Skeletal muscle satellite cell (primary cell): ENCODE results near the gene STEAP2.
"Not testable (repeated sequence)": the region's sequence is repeated elsewhere in the genome, so short reads cannot be mapped to it uniquely, and the experiment has no call there.

ENCODE experiments used
- H3K27me3 ChIP-seq: 2 replicates; pipeline ENCODE4 v1.7.0; 2013; ENCODE audit warnings: low read length; ENCODE audit not compliant: control insufficient read depth, insufficient read depth
- H3K36me3 ChIP-seq: 2 replicates; pipeline ENCODE4 v1.7.0; 2013; ENCODE audit warnings: mild to moderate bottlenecking, control low read depth, low read length; ENCODE audit not compliant: insufficient read depth
- H3K4me1 ChIP-seq: 2 replicates; pipeline ENCODE4 v1.7.0; 2013; ENCODE audit warnings: low read length; ENCODE audit not compliant: control insufficient read depth, insufficient read depth
- H3K4me2 ChIP-seq: 2 replicates; pipeline ENCODE4 v1.7.0; 2013; ENCODE audit warnings: mild to moderate bottlenecking, low read length
- H3K4me3 ChIP-seq: 2 replicates; pipeline ENCODE4 v1.7.0; 2013; ENCODE audit warnings: low read length
- H3K9ac ChIP-seq: 2 replicates; pipeline ENCODE4 v1.7.0; 2013; ENCODE audit warnings: mild to moderate bottlenecking, low read depth, low read length, moderate library complexity
- H3K9me3 ChIP-seq: replicated peaks from 2 replicates; pipeline ENCODE4 v1.7.0; 2013; ENCODE audit warnings: mild to moderate bottlenecking, control low read depth, low read length

The STEAP2 gene

GRCh38 chr7:90239050-90239449, 27.5 kb downstream of the STEAP2 start:
- Histone ChIP-seq H3K4me3 (no peak overlapping the region), H3K36me3 (no peaks in the 10 kb centered on the region), H3K4me2 (no peak overlapping the region), H3K4me1 (no peaks in the 10 kb centered on the region), H3K27me3 (no peaks in the 10 kb centered on the region), H3K9ac (no peak overlapping the region), H3K9me3 (no peaks in the 10 kb centered on the region)

- Histone ChIP-seq H3K9ac (no peak overlapping the region), H3K4me1 (no peaks in the 10 kb centered on the region), H3K4me3 (no peak overlapping the region), H3K27me3 (no peaks in the 10 kb centered on the region), H3K4me2 (no peak overlapping the region), H3K36me3 (no peaks in the 10 kb centered on the region), H3K9me3 (no peaks in the 10 kb centered on the region)
Observed at GRCh38 chr7:90239625-90240228, 28.2 kb downstream of the STEAP2 start.

- no peaks in the 10 kb centered on the region for H3K36me3 ChIP-seq
- H3K9me3 ChIP-seq: no peaks in the 10 kb centered on the region
- H3K4me3 ChIP-seq: no peak overlapping the region
- H3K27me3 ChIP-seq: no peaks in the 10 kb centered on the region
- H3K4me1 ChIP-seq: peaks cover 6% of the 10 kb centered on the region
- H3K4me2 ChIP-seq: no peak overlapping the region
- no peak overlapping the region for H3K9ac ChIP-seq
Observed at GRCh38 chr7:90242369-90243168, 31.0 kb downstream of the STEAP2 start.

- no peak overlapping the region for H3K4me2 ChIP-seq
- no peaks in the 10 kb centered on the region for H3K36me3 ChIP-seq
- H3K4me3 ChIP-seq: no peak overlapping the region
- H3K27me3 ChIP-seq: no peaks in the 10 kb centered on the region
- H3K9me3 ChIP-seq: no peaks in the 10 kb centered on the region
- H3K9ac ChIP-seq: no peak overlapping the region
- H3K4me1 ChIP-seq: peaks cover 6% of the 10 kb centered on the region
Observed at GRCh38 chr7:90243556-90243955, 32.0 kb downstream of the STEAP2 start.

- Histone ChIP-seq H3K36me3 (no peaks in the 10 kb centered on the region), H3K4me2 (peak overlapping the region; percentile 85), H3K4me3 (peak overlapping the region; percentile 81), H3K9me3 (no peaks in the 10 kb centered on the region), H3K9ac (peak overlapping the region; percentile 87), H3K4me1 (peaks cover 6% of the 10 kb centered on the region), H3K27me3 (no peaks in the 10 kb centered on the region)
Observed at GRCh38 chr7:90244565-90244908, 33.0 kb downstream of the STEAP2 start.

- Histone ChIP-seq H3K9ac (peak within 1 kb of the TSS; percentile 87), H3K4me1 (peaks cover 10% of the 10 kb centered on the region), H3K36me3 (no peaks in the 10 kb centered on the region), H3K4me2 (peak within 1 kb of the TSS; percentile 85), H3K4me3 (peak within 1 kb of the TSS; percentile 81), H3K9me3 (no peaks in the 10 kb centered on the region), H3K27me3 (no peaks in the 10 kb centered on the region)
Observed at GRCh38 chr7:90244909-90245851, 33.6 kb downstream of the STEAP2 start, which contains the start of gene CFAP69. TSS of gene CFAP69 (plus strand) at chr7:90245174. CDS start at chr7:90245425, 251 bp downstream.

- H3K9ac ChIP-seq: no peak overlapping the region
- peak overlapping the region; percentile 85 for H3K4me2 ChIP-seq
- no peaks in the 10 kb centered on the region for H3K36me3 ChIP-seq
- no peaks in the 10 kb centered on the region for H3K27me3 ChIP-seq
- peaks cover 20% of the 10 kb centered on the region for H3K4me1 ChIP-seq
- H3K9me3 ChIP-seq: no peaks in the 10 kb centered on the region
- peak overlapping the region; percentile 81 for H3K4me3 ChIP-seq
Observed at GRCh38 chr7:90246171-90246570, 34.6 kb downstream of the STEAP2 start.

GRCh38 chr7:90248706-90249105, 37.2 kb downstream of the STEAP2 start:
- Histone ChIP-seq H3K4me1 (peaks cover 21% of the 10 kb centered on the region), H3K9me3 (no peaks in the 10 kb centered on the region), H3K27me3 (no peaks in the 10 kb centered on the region), H3K4me2 (no peak overlapping the region), H3K4me3 (no peak overlapping the region), H3K36me3 (no peaks in the 10 kb centered on the region), H3K9ac (no peak overlapping the region)

GRCh38 chr7:90250601-90251303, 39.2 kb downstream of the STEAP2 start:
- H3K36me3 ChIP-seq: no peaks in the 10 kb centered on the region
- H3K4me2 ChIP-seq: peak overlapping the region; percentile 43
- peaks cover 18% of the 10 kb centered on the region for H3K4me1 ChIP-seq
- no peak overlapping the region for H3K4me3 ChIP-seq
- no peaks in the 10 kb centered on the region for H3K27me3 ChIP-seq
- H3K9ac ChIP-seq: no peak overlapping the region
- H3K9me3 ChIP-seq: no peaks in the 10 kb centered on the region

- H3K27me3 ChIP-seq: no peaks in the 10 kb centered on the region
- no peak overlapping the region for H3K9ac ChIP-seq
- peaks cover 16% of the 10 kb centered on the region for H3K4me1 ChIP-seq
- H3K36me3 ChIP-seq: no peaks in the 10 kb centered on the region
- H3K4me3 ChIP-seq: no peak overlapping the region
- H3K9me3 ChIP-seq: no peaks in the 10 kb centered on the region
- H3K4me2 ChIP-seq: no peak overlapping the region
Observed at GRCh38 chr7:90251304-90251635, 39.7 kb downstream of the STEAP2 start.

- not testable (repeated sequence) for H3K9ac ChIP-seq, H3K4me1 ChIP-seq, H3K27me3 ChIP-seq, H3K4me3 ChIP-seq, H3K9me3 ChIP-seq, H3K4me2 ChIP-seq, H3K36me3 ChIP-seq
Observed at GRCh38 chr7:90256011-90256410, 44.5 kb downstream of the STEAP2 start.
